ENCODE data around the gene NOVA2.

- TF ChIP-seq CTCF (IDR thresholded peaks at IDR 0.05) (no peak), POLR2A (IDR thresholded peaks at IDR 0.05) (no peak)
Observed at GRCh38 chr19:46018729-46019251, 45.1 kb upstream of the NOVA2 start.

Data from esophagus squamous epithelium (tissue), 4 donors.